ENCODE measurements around the gene ACO2. TPM values are rescaled to one million over a fixed set of nuclear protein-coding genes. Genes with fewer than 3 reads are reported as not detected.

ACO2 gene
- total and polyA plus RNA-seq, 2 of the 13 experiments (the other 11 are each of a cell fraction or from before 2014, with no cell fraction given): 19.2 to 45.6 TPM

- TF ChIP-seq, protein P1, sequence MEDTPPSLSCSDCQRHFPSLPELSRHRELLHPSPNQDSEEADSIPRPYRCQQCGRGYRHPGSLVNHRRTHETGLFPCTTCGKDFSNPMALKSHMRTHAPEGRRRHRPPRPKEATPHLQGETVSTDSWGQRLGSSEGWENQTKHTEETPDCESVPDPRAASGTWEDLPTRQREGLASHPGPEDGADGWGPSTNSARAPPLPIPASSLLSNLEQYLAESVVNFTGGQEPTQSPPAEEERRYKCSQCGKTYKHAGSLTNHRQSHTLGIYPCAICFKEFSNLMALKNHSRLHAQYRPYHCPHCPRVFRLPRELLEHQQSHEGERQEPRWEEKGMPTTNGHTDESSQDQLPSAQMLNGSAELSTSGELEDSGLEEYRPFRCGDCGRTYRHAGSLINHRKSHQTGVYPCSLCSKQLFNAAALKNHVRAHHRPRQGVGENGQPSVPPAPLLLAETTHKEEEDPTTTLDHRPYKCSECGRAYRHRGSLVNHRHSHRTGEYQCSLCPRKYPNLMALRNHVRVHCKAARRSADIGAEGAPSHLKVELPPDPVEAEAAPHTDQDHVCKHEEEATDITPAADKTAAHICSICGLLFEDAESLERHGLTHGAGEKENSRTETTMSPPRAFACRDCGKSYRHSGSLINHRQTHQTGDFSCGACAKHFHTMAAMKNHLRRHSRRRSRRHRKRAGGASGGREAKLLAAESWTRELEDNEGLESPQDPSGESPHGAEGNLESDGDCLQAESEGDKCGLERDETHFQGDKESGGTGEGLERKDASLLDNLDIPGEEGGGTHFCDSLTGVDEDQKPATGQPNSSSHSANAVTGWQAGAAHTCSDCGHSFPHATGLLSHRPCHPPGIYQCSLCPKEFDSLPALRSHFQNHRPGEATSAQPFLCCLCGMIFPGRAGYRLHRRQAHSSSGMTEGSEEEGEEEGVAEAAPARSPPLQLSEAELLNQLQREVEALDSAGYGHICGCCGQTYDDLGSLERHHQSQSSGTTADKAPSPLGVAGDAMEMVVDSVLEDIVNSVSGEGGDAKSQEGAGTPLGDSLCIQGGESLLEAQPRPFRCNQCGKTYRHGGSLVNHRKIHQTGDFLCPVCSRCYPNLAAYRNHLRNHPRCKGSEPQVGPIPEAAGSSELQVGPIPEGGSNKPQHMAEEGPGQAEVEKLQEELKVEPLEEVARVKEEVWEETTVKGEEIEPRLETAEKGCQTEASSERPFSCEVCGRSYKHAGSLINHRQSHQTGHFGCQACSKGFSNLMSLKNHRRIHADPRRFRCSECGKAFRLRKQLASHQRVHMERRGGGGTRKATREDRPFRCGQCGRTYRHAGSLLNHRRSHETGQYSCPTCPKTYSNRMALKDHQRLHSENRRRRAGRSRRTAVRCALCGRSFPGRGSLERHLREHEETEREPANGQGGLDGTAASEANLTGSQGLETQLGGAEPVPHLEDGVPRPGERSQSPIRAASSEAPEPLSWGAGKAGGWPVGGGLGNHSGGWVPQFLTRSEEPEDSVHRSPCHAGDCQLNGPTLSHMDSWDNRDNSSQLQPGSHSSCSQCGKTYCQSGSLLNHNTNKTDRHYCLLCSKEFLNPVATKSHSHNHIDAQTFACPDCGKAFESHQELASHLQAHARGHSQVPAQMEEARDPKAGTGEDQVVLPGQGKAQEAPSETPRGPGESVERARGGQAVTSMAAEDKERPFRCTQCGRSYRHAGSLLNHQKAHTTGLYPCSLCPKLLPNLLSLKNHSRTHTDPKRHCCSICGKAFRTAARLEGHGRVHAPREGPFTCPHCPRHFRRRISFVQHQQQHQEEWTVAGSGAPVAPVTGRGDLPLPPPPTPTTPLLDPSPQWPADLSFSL (CRISPR knock-in tag; IDR thresholded peaks at IDR 0.05): no peak
- TF ChIP-seq CHD4 (IDR thresholded peaks at IDR 0.05; ENCODE audit: borderline replicate concordance, low read length) (0 out of 2 replicates have a peak, but pooled peaks have one; percentile 27), ZNF235 (CRISPR knock-in tag; IDR thresholded peaks at IDR 0.05; ENCODE audit: borderline replicate concordance) (no peak), SSRP1 (CRISPR knock-in tag; IDR thresholded peaks at IDR 0.05) (no peak), ZFYVE20 (CRISPR knock-in tag; IDR thresholded peaks at IDR 0.05; ENCODE audit: borderline replicate concordance, low read depth) (no peak), CBX1 (IDR thresholded peaks at IDR 0.05; ENCODE audit: low read depth) (no peak), ZKSCAN8 (CRISPR knock-in tag; IDR thresholded peaks at IDR 0.05; ENCODE audit: borderline replicate concordance) (peak; percentile 93), PCBP1 (IDR thresholded peaks at IDR 0.05; ENCODE audit: borderline replicate concordance, low read depth, low read length) (no peak), CREB1 (IDR thresholded peaks at IDR 0.05) (no peak), CREB1 (CRISPR knock-in tag; IDR thresholded peaks at IDR 0.05) (0 out of 2 replicates have a peak, but pooled peaks have one; percentile 7), HBP1 (CRISPR knock-in tag; IDR thresholded peaks at IDR 0.05; ENCODE audit: low read depth) (no peak), NFIB (CRISPR knock-in tag; IDR thresholded peaks at IDR 0.05; ENCODE audit: borderline replicate concordance) (0 out of 2 replicates have a peak, but pooled peaks have one; percentile 20), DNMT1 (CRISPR knock-in tag; IDR thresholded peaks at IDR 0.05) (no peak), SRSF4 (IDR thresholded peaks at IDR 0.05; ENCODE audit: low read depth, low read length, poor library complexity, severe bottlenecking) (no peak)
- TF ChIP-seq, protein P2, sequence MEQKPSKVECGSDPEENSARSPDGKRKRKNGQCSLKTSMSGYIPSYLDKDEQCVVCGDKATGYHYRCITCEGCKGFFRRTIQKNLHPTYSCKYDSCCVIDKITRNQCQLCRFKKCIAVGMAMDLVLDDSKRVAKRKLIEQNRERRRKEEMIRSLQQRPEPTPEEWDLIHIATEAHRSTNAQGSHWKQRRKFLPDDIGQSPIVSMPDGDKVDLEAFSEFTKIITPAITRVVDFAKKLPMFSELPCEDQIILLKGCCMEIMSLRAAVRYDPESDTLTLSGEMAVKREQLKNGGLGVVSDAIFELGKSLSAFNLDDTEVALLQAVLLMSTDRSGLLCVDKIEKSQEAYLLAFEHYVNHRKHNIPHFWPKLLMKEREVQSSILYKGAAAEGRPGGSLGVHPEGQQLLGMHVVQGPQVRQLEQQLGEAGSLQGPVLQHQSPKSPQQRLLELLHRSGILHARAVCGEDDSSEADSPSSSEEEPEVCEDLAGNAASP (CRISPR knock-in tag; IDR thresholded peaks at IDR 0.05; ENCODE audit: borderline replicate concordance): 0 out of 2 replicates have a peak, but pooled peaks have one; percentile 54
These were observed 79.9 kb downstream of the ACO2 start (continued) for GRCh38 chr22:41548830-41549211.

Data from HepG2 (cell line).